ENCODE results near the gene NQO1.
A peak's percentile ranks its signal among the peaks of the same experiment; 100 is the strongest.
"Not testable (repeated sequence)": the region's sequence is repeated elsewhere in the genome, so short reads cannot be mapped to it uniquely, and the experiment has no call there.

Gene NQO1

DNA sequence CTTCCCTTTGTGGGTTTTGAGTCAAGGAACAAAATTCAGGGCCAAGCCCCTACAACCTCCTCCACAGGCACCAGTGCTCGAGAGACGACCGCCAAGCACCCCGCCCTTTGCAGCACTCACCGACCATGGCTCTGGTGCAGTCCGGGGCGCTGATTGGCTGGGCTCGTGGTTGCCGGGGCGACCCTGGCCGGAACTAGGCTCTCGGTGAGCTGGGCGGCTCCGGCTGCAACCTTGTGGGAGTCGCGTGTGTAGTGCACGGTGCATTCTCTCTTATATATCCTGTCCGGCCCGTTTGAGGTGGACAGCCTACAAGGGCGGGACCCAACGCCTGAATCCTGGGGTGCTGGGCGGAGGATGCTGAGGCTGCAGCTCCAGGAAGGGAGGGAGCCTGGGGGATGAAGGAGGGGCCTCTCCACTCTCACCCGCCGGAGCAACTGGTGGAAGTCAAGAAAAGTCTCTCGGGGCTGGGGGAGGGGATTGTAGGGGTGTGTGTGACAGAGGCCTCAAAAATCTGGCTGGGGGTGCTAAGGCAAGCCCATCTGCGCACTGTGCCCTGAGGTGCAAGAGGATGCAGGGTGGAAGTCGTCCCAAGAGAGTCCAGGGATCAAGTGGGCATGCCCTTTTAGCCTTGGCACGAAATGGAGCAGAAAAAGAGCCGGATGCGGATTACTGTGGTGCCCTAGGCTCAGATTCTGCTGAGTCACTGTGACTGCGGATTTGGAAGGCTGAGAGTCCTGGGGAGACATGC lies at the start of gene NQO1:
NQO1 (minus strand) TSS at position 248 of the 748 bp plus-strand sequence; CDS start at position 127, 121 bp downstream.
- DNase-seq = peak; percentile 81

DNA sequence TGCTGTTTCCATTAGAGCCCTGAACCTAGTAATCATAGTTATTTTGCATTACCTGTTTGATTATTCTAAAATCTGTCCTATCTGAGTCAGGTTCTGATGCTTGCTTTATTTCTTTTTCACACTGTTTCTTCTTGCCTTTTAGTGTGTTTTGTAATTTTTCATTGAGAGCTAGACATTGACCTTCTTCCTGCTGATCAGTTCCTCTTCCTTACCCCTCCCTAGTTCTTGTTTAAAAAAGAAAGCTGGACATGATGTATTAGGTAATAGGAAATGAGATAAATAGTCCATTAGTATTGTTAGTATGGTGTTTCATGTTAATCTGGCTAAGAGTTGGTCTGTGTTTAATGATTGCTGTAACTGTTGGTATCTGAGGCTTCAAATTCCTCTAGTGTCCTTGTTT lies 49.2 kb upstream of the NQO1 start:
- no peak for DNase-seq

DNA sequence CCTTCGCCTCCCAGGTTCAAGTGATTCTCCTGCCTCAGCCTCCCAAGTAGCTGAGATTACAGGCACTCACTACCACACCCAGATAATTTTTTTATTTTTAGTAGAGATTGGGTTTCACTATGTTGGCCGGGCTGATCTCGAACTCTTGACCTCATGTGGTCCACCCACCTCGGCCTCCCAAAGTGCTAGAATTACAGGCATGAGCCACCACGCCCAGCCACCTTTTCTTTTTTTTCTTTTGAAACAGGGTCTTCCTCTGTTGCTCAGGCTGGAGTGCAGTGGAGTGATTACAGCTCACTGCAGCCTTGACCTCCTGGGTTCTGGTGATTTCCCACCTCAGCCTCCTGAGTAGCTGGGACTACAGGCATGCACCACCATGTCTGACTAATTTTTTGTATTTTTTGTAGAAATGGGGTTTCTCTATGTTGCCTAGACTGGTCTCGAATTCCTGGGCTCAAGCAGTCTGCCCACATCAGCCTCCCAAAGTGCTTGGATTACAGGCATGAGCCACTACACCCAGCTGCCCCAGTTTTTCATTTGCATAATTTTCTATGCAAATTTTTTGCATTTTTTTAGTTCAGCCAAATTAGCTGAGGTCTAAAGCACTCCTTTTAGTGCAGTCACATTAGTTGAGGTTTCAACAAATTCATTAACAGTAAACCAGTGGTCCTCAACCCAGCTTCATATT lies 47.0 kb upstream of the NQO1 start:
- no peak for DNase-seq

DNA sequence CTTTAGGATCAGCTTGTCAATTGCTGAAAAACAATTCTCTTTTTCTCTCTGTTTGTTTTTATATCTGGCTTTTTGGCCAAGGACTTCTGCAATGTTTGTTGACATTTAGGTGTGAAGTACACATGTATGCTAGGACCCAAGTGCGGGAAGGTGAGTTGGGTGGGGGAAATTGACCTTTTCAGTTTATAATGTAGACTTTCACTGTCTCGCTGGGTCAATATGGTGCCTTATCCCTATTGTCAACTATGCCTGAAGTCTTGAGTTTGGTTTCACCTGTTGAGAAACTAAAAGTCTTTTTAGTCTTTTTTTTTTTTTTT lies 45.2 kb upstream of the NQO1 start:
- no peak for DNase-seq

DNA sequence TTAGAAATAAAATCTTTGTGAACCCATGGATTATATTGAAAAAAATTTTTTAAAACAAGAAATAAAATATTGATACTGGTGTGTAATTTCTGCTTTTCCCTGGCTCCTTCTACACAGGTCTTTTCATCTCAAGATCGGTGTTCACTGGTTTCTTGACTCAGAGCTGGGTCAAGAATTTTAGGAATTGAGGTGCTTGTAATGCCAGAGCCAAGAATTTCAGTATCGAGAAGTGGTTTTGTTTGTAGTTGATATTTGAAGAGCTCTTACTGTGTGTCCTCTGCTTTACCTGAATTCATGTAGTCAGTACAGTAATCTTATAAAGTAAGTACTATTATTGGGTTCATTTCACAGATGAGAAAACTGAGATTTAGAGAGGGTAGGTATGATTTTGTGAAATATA lies 43.0 kb upstream of the NQO1 start:
- DNase-seq = no peak

DNA sequence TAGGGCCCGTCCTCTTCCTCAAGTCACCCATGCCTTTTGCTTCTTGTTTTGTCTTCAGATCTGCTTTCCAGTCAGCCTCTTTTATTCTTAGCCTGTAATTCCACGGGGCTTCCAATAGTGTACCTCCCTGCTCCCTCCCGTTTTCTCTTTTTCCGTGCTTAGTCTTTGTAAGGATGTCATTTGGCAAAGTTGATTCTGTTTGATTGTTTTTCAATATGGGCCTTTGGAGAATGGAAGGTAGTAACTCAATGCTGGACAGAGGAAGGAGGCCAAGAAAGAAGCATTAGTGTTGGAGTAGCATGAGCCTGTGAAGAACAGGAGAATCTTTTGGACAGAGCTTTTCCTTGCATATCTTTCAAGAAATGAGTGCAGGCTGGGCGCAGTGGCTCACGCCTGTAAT lies 42.3 kb upstream of the NQO1 start:
- no peak for DNase-seq

DNA sequence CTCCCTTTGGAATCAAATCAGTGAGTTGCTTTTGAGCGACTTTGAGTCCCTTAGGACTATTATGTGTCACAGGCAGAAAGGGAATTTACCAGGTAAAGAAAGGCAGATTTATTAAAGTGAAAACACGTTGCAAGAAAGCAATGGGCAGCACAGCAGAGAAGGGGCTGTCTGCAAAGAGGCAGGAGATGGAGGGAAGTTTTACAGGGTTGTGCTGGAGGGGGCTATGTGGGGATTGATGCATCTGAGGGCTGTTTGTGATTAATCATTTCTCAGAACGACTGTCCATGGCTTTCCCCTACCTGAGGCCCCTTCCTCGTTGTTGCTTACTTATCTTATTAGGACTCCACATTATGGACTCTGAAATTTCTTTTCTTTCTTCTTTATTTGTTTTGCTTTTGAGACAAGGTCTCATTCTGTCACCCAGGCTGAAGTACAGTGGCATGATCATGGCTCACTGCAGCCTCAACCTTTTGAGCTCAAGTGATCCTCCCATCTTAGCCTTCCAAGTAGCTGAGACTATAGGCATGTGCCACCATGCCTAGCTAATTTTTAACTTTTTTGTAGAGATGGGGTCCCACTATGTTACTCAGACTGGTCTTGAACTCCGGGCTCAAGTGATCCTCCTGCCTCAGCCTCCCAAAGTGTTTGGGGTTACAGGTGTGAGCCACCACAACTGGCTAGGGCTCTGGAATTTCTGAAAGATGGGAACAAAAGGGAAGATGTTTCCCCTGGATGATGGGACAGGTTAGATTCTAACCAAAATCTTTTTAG lies 41.3 kb upstream of the NQO1 start:
- no peak for DNase-seq

DNA sequence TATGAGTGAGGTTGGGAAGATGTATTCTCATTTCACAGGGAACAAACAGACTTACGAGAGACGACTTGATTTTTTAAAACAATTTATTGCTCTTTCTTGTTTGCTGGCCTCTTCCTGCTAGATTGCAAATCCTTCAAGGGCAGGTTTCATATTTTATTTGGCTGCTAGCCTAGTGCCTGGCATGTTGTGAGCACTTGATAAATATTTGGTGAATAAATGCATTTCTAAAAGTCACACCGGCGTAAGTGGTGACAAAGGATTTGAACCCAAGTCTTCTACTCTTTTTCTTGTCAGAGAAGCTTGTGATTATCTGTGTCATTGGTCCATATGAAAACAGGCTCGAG lies 37.2 kb upstream of the NQO1 start:
- DNase-seq = no peak

DNA sequence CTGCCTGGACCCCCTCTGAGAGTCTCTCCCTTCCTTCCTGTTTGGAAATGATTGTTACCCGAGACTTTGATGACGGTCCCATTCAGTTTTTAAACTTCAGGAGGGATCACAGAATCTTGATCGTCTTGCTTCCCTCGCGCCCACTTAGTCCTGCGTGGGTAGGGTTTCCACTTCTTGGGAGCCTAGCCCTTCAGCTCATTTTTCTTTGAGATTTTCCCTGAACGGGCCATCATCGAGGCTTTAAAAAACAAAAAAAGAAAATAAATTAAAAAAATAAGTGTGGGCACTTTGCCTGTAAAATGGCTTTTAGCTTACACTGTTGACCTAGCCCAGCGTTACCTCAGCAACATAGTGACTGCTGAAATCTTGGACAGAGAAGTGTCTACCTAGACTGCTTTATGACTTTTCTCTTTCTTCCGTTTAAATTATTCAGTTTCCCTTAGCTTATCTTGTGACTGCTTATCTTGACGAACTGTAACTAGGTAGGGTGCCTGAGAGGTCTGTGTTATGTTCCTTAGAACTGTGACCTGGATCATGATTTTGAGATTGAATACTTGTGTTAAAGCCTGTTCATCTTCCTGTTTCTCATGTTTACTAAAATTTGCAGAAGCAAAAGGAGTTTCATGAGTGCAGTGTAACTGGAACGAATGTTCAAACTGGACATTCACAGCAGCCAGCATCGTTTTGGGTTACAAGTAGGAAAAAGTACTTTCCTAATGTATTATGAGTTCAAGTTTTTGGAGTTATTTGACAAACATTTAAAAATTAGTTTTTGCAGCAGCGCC lies 36.6 kb upstream of the NQO1 start:
- no peak for DNase-seq

DNA sequence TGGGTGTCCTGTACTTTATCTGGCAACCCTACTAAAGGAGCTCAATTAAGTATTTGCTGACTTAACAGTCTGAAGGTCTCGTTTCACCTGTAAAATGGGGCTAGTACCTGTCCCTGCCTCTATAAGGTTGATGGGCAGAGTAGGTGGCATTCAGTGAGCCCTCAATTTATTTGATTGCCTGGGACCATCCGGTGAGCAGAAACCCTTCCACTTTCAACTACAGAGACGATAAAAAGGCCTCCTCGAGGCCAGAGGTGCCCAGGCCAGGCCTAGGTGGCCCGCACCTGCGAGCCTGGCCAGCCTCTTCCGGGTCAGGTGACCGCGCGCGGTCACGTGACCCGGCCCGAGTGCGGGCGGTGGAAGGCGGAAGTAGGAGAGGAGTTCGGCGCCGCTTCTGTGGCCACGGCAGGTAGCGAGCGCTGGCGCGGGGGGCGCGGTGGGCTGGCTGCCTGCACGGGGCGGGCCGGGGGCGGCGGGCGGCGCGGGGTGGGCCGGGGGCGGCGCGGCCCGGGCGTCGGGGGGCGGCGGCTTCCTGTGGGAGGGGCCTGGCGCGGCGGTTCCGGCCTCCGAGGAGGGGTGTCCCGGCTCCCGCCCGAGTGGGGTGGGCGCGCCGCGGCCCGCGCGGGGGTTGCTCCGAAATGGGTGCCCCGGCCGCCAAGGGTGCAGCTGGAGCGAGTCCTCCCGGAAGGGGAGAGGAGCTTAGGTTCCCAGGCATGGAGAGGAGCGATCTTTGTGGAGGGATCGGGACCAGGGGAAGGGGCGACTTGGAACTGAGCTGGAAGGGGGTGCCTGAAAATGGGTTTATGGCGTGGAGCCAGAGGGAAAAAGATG lies 35.8 kb upstream of the NQO1 start, which contains the start of gene WWP2:
WWP2 (plus strand) TSS at position 350 of the 831 bp plus-strand sequence. CDS start 24,679 bp downstream, outside the sequence.
- DNase-seq = peak; percentile 15

DNA sequence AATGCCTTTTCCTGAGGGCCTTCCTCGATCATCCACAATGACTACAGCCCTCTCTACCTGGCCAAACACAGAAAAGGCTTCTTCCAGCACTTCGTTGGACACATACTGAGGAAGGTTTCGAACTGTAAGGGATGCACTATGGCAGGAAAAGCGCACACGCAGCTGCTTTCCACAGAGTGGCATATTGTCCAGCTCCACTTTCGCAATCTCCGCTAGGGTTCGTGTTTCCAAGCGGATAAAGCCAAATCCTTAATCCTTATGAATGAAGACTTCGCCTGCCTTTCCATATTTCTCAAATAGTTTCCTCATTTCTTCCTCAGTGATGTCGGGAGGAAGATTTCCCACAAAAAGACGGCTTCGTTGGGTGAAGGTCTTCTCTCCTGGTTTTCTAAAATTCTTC lies 31.0 kb upstream of the NQO1 start:
- not testable (repeated sequence) for DNase-seq

DNA sequence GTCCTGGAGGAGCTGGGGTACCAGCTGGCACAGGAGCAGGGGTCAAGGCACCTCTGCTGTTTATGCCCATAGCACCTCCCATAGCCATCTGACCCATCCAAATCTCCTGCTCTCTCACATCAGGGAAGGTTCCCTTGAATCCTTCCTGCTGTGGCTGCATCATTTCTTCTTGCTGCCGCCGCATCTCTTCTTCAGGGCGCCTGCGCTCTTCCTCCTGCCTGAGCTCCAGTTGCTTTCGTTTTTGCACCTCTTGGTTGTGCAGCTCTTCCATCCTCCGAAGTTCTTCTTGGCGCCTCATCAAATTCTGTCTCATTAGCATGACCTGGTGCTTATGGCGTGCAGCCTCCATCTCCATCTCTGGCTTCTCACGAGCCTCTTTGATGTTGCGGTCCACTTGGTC lies 30.3 kb upstream of the NQO1 start:
- no peak for DNase-seq

DNA sequence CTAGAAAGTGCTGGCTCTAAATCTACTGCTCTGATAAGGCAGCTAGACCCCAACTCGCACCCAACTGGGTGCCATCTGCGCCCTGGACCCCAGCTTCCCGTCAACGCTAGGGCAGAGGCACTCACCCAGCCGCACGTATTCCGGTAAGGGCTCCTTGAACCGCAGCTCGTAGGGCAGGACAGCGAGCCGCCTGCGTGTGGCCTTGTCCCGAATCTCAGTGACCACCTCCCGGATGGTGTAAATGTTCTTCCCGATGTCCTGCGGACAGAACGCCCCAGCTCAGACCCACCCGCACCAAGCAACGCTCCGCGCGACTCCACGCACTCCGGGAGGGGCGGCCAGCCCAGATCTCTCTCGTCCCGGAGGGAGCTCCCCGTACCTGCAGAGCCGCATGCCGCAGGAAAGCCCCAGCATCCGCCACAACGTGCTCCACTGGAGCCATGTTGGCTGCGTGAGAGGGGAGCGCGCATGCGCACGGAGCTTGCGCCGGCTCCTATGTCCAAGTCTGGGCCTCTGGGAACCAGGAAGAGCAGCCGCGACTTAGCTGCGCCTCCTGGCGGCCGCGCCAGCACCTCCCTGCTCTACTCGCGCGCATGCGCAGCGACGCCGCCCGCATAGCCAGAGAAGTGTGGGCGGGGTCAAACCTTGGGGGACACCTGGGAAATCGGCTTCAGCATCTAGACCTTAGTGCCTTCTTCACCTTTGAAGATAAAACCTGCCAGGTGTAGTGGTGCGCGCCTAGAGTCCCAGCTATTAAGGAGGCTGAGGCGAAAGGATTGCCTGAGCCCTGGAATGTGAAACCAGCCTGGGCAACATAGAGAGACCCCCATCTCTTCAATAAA lies 28.3 kb upstream of the NQO1 start, which contains the start of gene NOB1:
NOB1 (minus strand) TSS at position 458 of the 842 bp plus-strand sequence; CDS start at position 442, 16 bp downstream.
- peak; percentile 81 for DNase-seq

DNA sequence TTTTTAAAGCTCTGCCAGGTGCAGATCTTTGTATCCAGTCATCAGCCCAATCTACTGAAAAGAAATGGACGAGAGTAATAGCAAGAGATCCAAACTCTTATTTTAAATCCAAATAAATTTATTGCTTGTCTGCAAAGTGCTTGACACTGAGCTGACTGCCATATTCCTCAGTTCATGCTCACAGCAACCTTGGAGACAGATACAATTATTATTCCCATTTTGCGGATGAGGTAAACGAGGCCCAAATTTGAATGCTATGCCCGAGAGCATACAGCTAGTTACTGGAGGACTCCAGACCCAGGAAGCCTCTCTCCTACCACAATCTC lies 27.7 kb upstream of the NQO1 start:
- DNase-seq = no peak

DNA sequence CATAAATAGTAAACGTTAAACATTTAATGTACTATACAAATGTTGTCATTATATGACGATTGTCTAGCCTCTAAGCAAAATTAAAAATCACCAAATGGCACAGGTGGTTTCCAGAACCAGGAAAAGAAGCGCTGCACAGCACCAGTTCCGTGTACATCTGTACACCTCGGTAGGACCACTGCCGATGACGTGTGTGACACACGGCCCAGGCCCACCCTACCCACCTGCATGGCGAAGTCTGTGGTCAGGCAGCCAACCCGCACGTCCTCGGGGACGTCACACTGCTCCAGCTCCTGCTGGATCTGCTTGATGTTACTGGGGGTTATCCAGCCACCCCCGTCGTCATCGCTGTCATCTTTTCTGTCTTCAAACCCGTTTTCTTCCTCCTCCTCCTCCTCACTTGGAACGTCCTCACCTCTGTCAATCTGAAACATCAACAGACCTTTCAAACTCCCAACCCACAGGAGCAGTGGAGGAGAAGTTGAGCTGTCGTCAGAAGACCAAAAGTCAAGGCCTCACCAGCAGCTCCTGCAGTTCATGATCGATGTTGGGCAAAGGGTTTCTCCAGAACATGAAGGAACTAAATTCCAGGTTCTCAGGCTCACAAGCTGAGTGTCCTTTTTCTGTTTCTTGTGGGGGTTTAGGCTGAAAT lies 22.5 kb upstream of the NQO1 start:
- no peak for DNase-seq

DNA sequence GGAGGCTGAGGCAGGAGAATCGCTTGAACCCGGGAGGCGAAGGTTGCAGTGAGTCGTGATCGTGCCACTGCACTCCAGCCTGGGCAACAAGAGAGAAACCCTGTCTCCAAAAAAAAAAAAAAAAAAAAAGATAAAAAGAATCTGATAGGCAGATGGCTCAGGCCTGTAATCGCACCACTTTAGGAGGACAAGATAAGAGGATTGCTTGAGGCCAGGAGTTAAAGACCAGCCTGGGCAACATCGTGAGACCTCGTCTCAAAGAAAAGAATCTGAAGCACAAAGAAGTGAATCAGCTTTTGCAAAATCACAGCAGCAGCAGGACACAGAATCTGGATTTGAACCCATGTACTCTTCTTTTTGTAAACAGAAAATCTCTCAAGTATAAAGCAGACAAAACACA lies 20.8 kb upstream of the NQO1 start:
- DNase-seq = no peak

DNA sequence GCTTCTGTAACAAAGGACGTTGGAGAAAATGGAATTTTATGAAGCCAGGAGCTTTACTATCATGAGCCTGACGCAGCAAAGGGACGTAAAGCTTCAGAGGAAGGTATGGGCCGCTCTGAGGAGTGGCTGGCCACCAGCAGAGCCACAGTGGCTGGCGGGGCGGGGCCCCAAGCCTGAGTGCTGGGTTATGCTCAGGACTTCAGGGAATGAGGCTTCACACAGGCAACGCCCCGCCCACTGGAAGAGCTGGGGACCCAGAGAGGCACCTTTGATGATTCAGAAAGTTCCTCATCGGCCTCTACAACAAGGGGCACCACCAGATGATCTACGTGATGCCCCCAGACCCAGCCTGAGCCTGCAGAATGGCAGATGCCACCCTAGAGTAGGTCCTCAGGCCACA lies 19.6 kb upstream of the NQO1 start:
- DNase-seq = no peak

DNA sequence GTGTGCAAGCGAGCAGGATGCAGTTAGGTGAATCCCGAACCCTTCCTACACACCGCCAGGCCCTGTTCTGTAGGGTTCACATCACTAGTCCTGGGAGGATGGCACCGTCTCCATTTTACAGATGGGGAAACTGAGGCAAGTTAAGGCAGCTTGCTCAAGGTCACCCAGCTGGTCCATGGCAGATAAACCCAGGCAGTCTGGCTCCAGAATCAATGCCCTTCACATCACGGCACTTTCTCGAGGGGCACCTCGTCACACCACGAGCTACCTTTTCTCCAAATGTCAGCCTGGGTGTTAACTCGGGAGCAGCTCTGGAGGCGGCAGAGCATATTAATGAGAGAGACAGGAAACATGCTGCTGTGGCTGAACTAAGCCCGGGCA lies 18.9 kb upstream of the NQO1 start:
- DNase-seq = no peak

DNA sequence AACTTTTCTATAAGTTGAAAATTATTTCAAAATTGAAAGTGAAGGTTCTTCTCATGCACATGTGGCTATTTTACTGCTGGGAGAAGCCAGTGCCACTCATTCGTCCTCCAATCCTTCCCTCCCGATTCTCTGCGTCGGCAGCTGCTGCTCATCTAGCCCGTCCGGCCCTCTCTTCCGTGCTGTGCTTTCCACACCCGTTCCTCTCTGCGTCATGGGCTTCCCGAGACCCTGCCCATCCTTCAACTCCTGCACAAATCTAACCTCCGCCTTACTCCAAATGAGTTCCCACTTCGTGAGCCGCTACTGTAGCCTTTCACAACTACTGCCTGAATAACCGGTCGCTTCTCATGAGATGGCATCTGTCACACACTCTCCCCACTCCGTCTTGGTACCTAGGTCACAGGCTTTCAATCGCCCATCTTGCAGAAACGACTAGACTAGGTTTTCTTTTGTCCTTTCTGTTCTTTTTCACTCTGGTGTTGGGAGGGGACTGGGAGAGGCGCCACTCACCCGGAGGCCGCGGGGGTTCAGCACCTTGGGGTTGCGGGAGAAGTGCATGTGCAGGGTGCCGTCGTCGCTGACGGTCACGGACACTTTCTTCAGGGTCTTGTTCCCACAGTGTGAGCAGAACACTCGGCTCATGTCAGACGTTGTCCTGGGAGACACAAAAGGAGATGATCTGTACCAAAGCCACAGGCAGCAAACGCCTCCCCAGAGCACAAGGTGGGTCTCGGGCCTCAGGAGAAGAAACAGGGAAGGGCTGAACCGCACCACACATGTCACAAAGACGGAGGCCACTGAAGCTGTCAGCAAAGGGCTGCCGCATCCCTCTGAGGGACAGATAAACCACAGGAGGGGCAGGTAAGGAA lies 18.2 kb upstream of the NQO1 start:
- DNase-seq = no peak

Data from NCI-H1417 treated with DMSO at 0.1 percent for 48 hours (cell line).